Right atrium auricular region (tissue), 2 donors: ENCODE results near the gene GGN. TPM values are rescaled to one million over a fixed set of nuclear protein-coding genes. Genes with fewer than 3 reads are reported as not detected.
"Not testable (repeated sequence)": the region's sequence is repeated elsewhere in the genome, so short reads cannot be mapped to it uniquely, and the experiment has no call there.

ENCODE experiments used
- DNase-seq: peaks from one replicate; pipeline ENCODE4 v3.0.0-alpha.2; 2019; ENCODE audit warnings: low spot score
- H3K27ac ChIP-seq, 2 donors: fragments of 200-600 bp; sonication (generic); 1 replicate in 1 of 2; 2 replicates in 1 of 2; pipeline ENCODE4 v1.5.1; 2016 to 2019
- H3K27me3 ChIP-seq, 2 donors: fragments of 200-600 bp; sonication (generic); one replicate each; pipeline versions ENCODE4 v1.5.1 to v1.6.0; 2017 to 2019
- H3K36me3 ChIP-seq: fragments of 200-600 bp; sonication (generic); one replicate; pipeline ENCODE4 v1.5.1; 2016
- H3K4me1 ChIP-seq, 2 donors: fragments of 200-600 bp; sonication (generic); one replicate each; pipeline versions ENCODE4 v1.5.1 to v1.6.0; 2017 to 2019
- H3K4me3 ChIP-seq, 2 donors: fragments of 200-600 bp; sonication (generic); 1 replicate in 1 of 2; 2 replicates in 1 of 2; pipeline ENCODE4 v1.5.1; 2017 to 2019; ENCODE audit warnings: mild to moderate bottlenecking in 1 of 2, moderate library complexity in 1 of 2
- H3K9me3 ChIP-seq, 2 donors: fragments of 200-600 bp; sonication (generic); one replicate each; pipeline ENCODE4 v1.5.1; 2019
- CTCF ChIP-seq, 2 donors: fragments of 200-600 bp; sonication (generic); IDR thresholded peaks; one replicate each; pipeline ENCODE4 v1.5.1; 2019; ENCODE audit warnings: antibody characterized with exemption in 2 of 2
- total RNA-seq, 2 donors: library from RNA; depleted of rRNA; stranded (reverse); fragments of >200 nt; gene quantifications; one replicate each; pipeline ENCODE4 v1.1.0, GENCODE V29; 2016

The GGN gene
- total RNA-seq, 2 donors from 2014 or later, result 0.37 to 1.3 TPM

- DNase-seq, result no peak
- Histone ChIP-seq H3K27me3 (no peaks in the 10 kb centered on the region), H3K27ac (no peak overlapping the region), H3K4me3 (no peak overlapping the region), H3K4me1 (peaks cover 0 to 10% of the 10 kb centered on the region in 2 donors), H3K9me3 (no peaks in the 10 kb centered on the region), H3K36me3 (no peaks in the 10 kb centered on the region)
- no peak for TF ChIP-seq CTCF (IDR thresholded peaks at IDR 0.05)
These were observed 25.6 kb upstream of the GGN start for GRCh38 chr19:38413416-38413815.

GRCh38 chr19:38412961-38413360 lies 25.1 kb upstream of the GGN start:
- no peak for DNase-seq
- no peak for TF ChIP-seq CTCF (IDR thresholded peaks at IDR 0.05)
- no peaks in the 10 kb centered on the region for H3K27me3 ChIP-seq

GRCh38 chr19:38412491-38412890 lies 24.7 kb upstream of the GGN start:
- no peak overlapping the region for H3K4me3 ChIP-seq

More at GRCh38 chr19:38412961-38413360, 25.1 kb upstream of the GGN start:
- H3K4me1 ChIP-seq, result peaks cover 0 to 5% of the 10 kb centered on the region in 2 donors
- H3K4me3 ChIP-seq, result no peak overlapping the region
- H3K9me3 ChIP-seq, result no peaks in the 10 kb centered on the region
- no peak overlapping the region for H3K27ac ChIP-seq
- no peaks in the 10 kb centered on the region for H3K36me3 ChIP-seq

GRCh38 chr19:38411898-38412297 lies 24.1 kb upstream of the GGN start:
- H3K36me3 ChIP-seq, H3K4me3 ChIP-seq, H3K27ac ChIP-seq, DNase-seq, H3K9me3 ChIP-seq, H3K4me1 ChIP-seq, H3K27me3 ChIP-seq: not testable (repeated sequence)

More at GRCh38 chr19:38412491-38412890, 24.7 kb upstream of the GGN start:
- no peak for DNase-seq
- Histone ChIP-seq H3K36me3 (no peaks in the 10 kb centered on the region), H3K27me3 (no peaks in the 10 kb centered on the region), H3K27ac (no peak overlapping the region), H3K9me3 (no peaks in the 10 kb centered on the region), H3K4me1 (peaks cover 0 to under 1% of the 10 kb centered on the region in 2 donors)
- TF ChIP-seq CTCF (IDR thresholded peaks at IDR 0.05), result no peak

- no peak overlapping the region for H3K27ac ChIP-seq
- no peaks in the 10 kb centered on the region for H3K4me1 ChIP-seq
- no peak overlapping the region for H3K4me3 ChIP-seq
- no peaks in the 10 kb centered on the region for H3K9me3 ChIP-seq
- no peak for DNase-seq
- TF ChIP-seq CTCF (IDR thresholded peaks at IDR 0.05), result no peak
- H3K27me3 ChIP-seq, result no peaks in the 10 kb centered on the region
- H3K36me3 ChIP-seq, result no peaks in the 10 kb centered on the region
These were observed 23.3 kb upstream of the GGN start for GRCh38 chr19:38411041-38411712.

GRCh38 chr19:38410407-38410806 lies 22.6 kb upstream of the GGN start:
- not testable (repeated sequence) for H3K27ac ChIP-seq, H3K4me1 ChIP-seq, H3K36me3 ChIP-seq, H3K27me3 ChIP-seq, H3K9me3 ChIP-seq, DNase-seq, H3K4me3 ChIP-seq

GRCh38 chr19:38409631-38410133 lies 21.8 kb upstream of the GGN start:
- TF ChIP-seq CTCF (IDR thresholded peaks at IDR 0.05), result no peak
- DNase-seq, result no peak
- H3K27ac ChIP-seq, result no peak overlapping the region
- H3K9me3 ChIP-seq, result no peaks in the 10 kb centered on the region
- H3K4me3 ChIP-seq, result no peak overlapping the region
- peaks cover 3% of the 10 kb centered on the region for H3K36me3 ChIP-seq
- no peaks in the 10 kb centered on the region for H3K4me1 ChIP-seq
- no peaks in the 10 kb centered on the region for H3K27me3 ChIP-seq
